HepG2 (cell line): Measurements from ENCODE around the gene PNRC1. TPM values are rescaled to one million over a fixed set of nuclear protein-coding genes. Genes with fewer than 3 reads are reported as not detected.

ENCODE experiments used
- ATAC-seq: fragments of 200-7000 bp; cut with Tn5 transposase; 3 replicates; pipeline ENCODE4 v1.9.1; 2020; ENCODE audit warnings: mild to moderate bottlenecking, moderate library complexity
- BruUV-seq: library from RNA; stranded (reverse); fragments of 400-500 nt; replicated peaks from 2 replicates; lab custom pipeline; 2021; lab: Mats Ljungman, UMichigan
- CTCF ChIA-PET: fragments of 300-600 bp; formaldehyde crosslinking; extraction: SDS; loops from one replicate; lab custom pipeline; 2021; ENCODE audit warnings: low total read pairs, inconsistent platforms, low intra/inter-chr PET ratio; lab: Yijun Ruan, JAX
- POLR2A ChIA-PET: fragments of 350-600 bp; sonication (Branson Sonifier 250); formaldehyde crosslinking; loops from one replicate; lab custom pipeline; 2020; ENCODE audit warnings: antibody characterized with exemption, inconsistent platforms; lab: Yijun Ruan, JAX
- DNase-seq: peaks from one replicate; pipeline ENCODE4 v3.0.0-alpha.2; 2015; ENCODE audit warnings: low spot score
- FAIRE-seq: peaks from 3 replicates; lab custom pipeline; 2011; peaks lifted over from hg19 to GRCh38; lab: Jason Lieb, UNC
- H2AFZ ChIP-seq: one replicate; pipeline ENCODE4 v1.6.1; 2011; ENCODE audit warnings: low read length, inconsistent platforms
- H3K27ac ChIP-seq: fragments of 300-600 bp; 3 replicates; pipeline ENCODE4 v1.8.0; 2011; ENCODE audit warnings: mixed run types, mild to moderate bottlenecking, mixed read lengths, low read length, inconsistent platforms; ENCODE audit not compliant: insufficient read depth; ENCODE audit errors: extremely low read length
- H3K27me3 ChIP-seq, 2 experiments: fragments of 200-600 bp in 1 of 2; 2 replicates in 1 of 2; 3 replicates in 1 of 2; pipeline versions ENCODE4 v1.6.0 to v1.8.0; 2011; ENCODE audit warnings: low read length in 2 of 2, mild to moderate bottlenecking in 2 of 2, moderate library complexity in 2 of 2, inconsistent platforms in 1 of 2; ENCODE audit not compliant: insufficient read depth in 2 of 2, control insufficient read depth in 1 of 2
- H3K36me3 ChIP-seq, 2 experiments: fragments of 200-600 bp in 1 of 2; replicated peaks in 1 of 2; 2 replicates in 1 of 2; 3 replicates in 1 of 2; pipeline versions ENCODE4 v1.5.1 to v1.8.0; 2011; ENCODE audit warnings: low read length in 2 of 2, inconsistent platforms in 1 of 2; ENCODE audit not compliant: insufficient read depth in 2 of 2, control insufficient read depth in 1 of 2
- H3K4me1 ChIP-seq: 2 replicates; pipeline ENCODE4 v1.5.1; 2012; ENCODE audit warnings: low read length, inconsistent platforms; ENCODE audit not compliant: insufficient read depth
- H3K4me2 ChIP-seq: 2 replicates; pipeline ENCODE4 v1.6.0; 2011; ENCODE audit warnings: low read depth, low read length, inconsistent platforms
- H3K4me3 ChIP-seq, 3 experiments: fragments of 200-600 bp in 1 of 3; sonication (generic), shearing (Covaris generic) in 1 of 3; replicated peaks in 1 of 3; 2 replicates each; pipeline ENCODE4 v1.5.1; 2011 to 2016; ENCODE audit warnings: low read length in 3 of 3, inconsistent platforms in 2 of 3, low read depth in 2 of 3, mild to moderate bottlenecking in 2 of 3, control low read depth in 1 of 3, mixed read lengths in 1 of 3; ENCODE audit not compliant: insufficient read depth in 1 of 3
- H3K79me2 ChIP-seq: one replicate; pipeline ENCODE4 v1.6.1; 2011; ENCODE audit warnings: low read length, inconsistent platforms; ENCODE audit not compliant: insufficient read depth
- H3K9ac ChIP-seq: 2 replicates; pipeline ENCODE4 v1.6.0; 2011; ENCODE audit warnings: mild to moderate bottlenecking, low read depth, low read length, inconsistent platforms; ENCODE audit not compliant: insufficient read depth
- H3K9me3 ChIP-seq: 2 replicates; pipeline ENCODE4 v1.5.1; 2012; ENCODE audit warnings: mild to moderate bottlenecking, low read length
- H4K20me1 ChIP-seq: 2 replicates; pipeline ENCODE4 v1.6.0; 2011; ENCODE audit warnings: inconsistent platforms, mild to moderate bottlenecking, low read length, moderate library complexity; ENCODE audit not compliant: insufficient read depth
- ARID5B ChIP-seq: IDR thresholded peaks from 2 replicates; pipeline ENCODE4 v1.4.0; 2020; ENCODE audit warnings: mild to moderate bottlenecking, missing genetic modification reagents
- HOXA5 ChIP-seq: sonication (generic); formaldehyde crosslinking; IDR thresholded peaks from 2 replicates; pipeline ENCODE4 v1.4.0; 2020; ENCODE audit warnings: missing genetic modification reagents
- MLX ChIP-seq: IDR thresholded peaks from 2 replicates; pipeline ENCODE4 v1.6.1; 2016
- PHF5A ChIP-seq: IDR thresholded peaks from one replicate; pipeline ENCODE4 v1.6.1; 2018; ENCODE audit warnings: low read depth, missing genetic modification reagents; ENCODE audit not compliant: unreplicated experiment
- SMAD1 ChIP-seq: sonication (generic); formaldehyde crosslinking; IDR thresholded peaks from 2 replicates; pipeline ENCODE4 v1.4.0; 2020; ENCODE audit warnings: missing genetic modification reagents, low read depth, mild to moderate bottlenecking, borderline replicate concordance
- THAP11 ChIP-seq: IDR thresholded peaks from 2 replicates; pipeline ENCODE4 v1.6.1; 2016; ENCODE audit warnings: missing biosample characterization, missing genetic modification reagents
- ZGPAT ChIP-seq: IDR thresholded peaks from 2 replicates; pipeline ENCODE4 v1.6.1; 2016; ENCODE audit warnings: mild to moderate bottlenecking
- WGBS: methylation state at CpG from one replicate; pipeline ENCODE4 v1.1.6; 2017; ENCODE audit warnings: low lambda C conversion rate; 5-methylcytosine and 5-hydroxymethylcytosine counted together
- in situ Hi-C: cut with HindIII; loops from 2 replicates; pipeline ENCODE4 v1.10.0; 2017; ENCODE audit warnings: low pct_unique_long_range_greater_than_20kb; ENCODE audit not compliant: extremely low pct_ligation_motif_present
- intact Hi-C: fragments of 100-400 bp; cut with micrococcal nuclease; formaldehyde crosslinking; loops from one replicate; pipeline ENCODE4 v1.10.0; 2022; ENCODE audit not compliant: unreplicated experiment
- polyA plus RNA-seq, 8 experiments: library from polyadenylated mRNA; depleted of rRNA in 3 of 8; stranded (reverse) in 7 of 8; unstranded in 1 of 8; fragments of >200 nt; fragmentation: Illumina TruSeq in 4 of 8; extraction: Trizol in 4 of 8; gene quantifications; 2 replicates each; pipeline versions ENCODE4 v1.2.1 to v1.2.3, GENCODE V29; 2011 to 2016; ENCODE audit warnings: low read depth in 4 of 8, missing spikeins in 1 of 8, mixed read lengths in 1 of 8; ENCODE audit not compliant: insufficient read depth in 1 of 8
- total RNA-seq, 5 experiments: library from RNA; depleted of rRNA; stranded (reverse); fragments of >200 nt; fragmentation: Illumina TruSeq; extraction: Trizol; gene quantifications; 2 replicates each; pipeline ENCODE4 v1.2.3, GENCODE V29; 2016; ENCODE audit warnings: low read depth in 1 of 5

The PNRC1 gene
- total and polyA plus RNA-seq, 2 of the 13 experiments (the other 11 are each of a cell fraction or from before 2014, with no cell fraction given), result 17.6 to 36.0 TPM

GRCh38 chr6:89087881-89088280 is 7.3 kb downstream of the PNRC1 start:
- FAIRE-seq, result no peak
- in situ Hi-C loops, result loop anchor here (10.0 kb wide), 1 partner anchor 103 kb away; no protein-coding TSS in a partner anchor
- H3K4me2 ChIP-seq, result no peak overlapping the region
- no peak for TF ChIP-seq ZGPAT (CRISPR knock-in tag)
- no peak for TF ChIP-seq HOXA5 (CRISPR knock-in tag)
- TF ChIP-seq MLX (CRISPR knock-in tag), result no peak
- TF ChIP-seq PHF5A (CRISPR knock-in tag), result no peak
- TF ChIP-seq, all 625 proteins: peak for 0
- CTCF ChIA-PET, result no interaction called here
- intact Hi-C loops, result no loop called here
- peaks cover 50% of the 10 kb centered on the region for H3K4me1 ChIP-seq
- H3K36me3 ChIP-seq, result peaks cover 0 to 19% of the 10 kb centered on the region in 2 experiments; a peak in 3 of 5 replicates
- no peak for ATAC-seq
- no peak overlapping the region for H3K9ac ChIP-seq
- POLR2A ChIA-PET, result no interaction called here
- no peaks in the 10 kb centered on the region for H3K9me3 ChIP-seq
- H3K79me2 ChIP-seq, result peaks cover 21% of the 10 kb centered on the region
- no peak overlapping the region for H3K27ac ChIP-seq
- DNase-seq, result no peak
- no peak overlapping the region for H2AFZ ChIP-seq
- H3K4me3 ChIP-seq, result no peak overlapping the region
- BruUV-seq, result no TSS peak
- H3K27me3 ChIP-seq, result no peaks in the 10 kb centered on the region
- WGBS, result 88% methylated on average over 1 of the region's 1 CpG
- H4K20me1 ChIP-seq, result peaks cover 25% of the 10 kb centered on the region

- Histone ChIP-seq H3K27me3 (no peaks in the 10 kb centered on the region), H3K79me2 (no peaks in the 10 kb centered on the region), H3K9me3 (no peaks in the 10 kb centered on the region), H3K4me1 (peaks cover 7% of the 10 kb centered on the region), H4K20me1 (no peaks in the 10 kb centered on the region), H2AFZ (no peak overlapping the region), H3K36me3 (no peaks in the 10 kb centered on the region; a peak in 1 of 5 replicates), H3K4me2 (no peak overlapping the region), H3K27ac (no peak overlapping the region), H3K9ac (no peak overlapping the region), H3K4me3 (no peak overlapping the region)
- ATAC-seq (no peak), FAIRE-seq (no peak), DNase-seq (no peak)
- in situ Hi-C loops, result no loop called here
- BruUV-seq, result no TSS peak
- intact Hi-C loops, result no loop called here
- 93% methylated on average over 8 of the region's 8 CpGs for WGBS
- CTCF ChIA-PET, result no interaction called here
- POLR2A ChIA-PET, result no interaction called here
- TF ChIP-seq HOXA5 (CRISPR knock-in tag), result no peak
- no peak for TF ChIP-seq ARID5B
- no peak for TF ChIP-seq SMAD1 (CRISPR knock-in tag)
- TF ChIP-seq THAP11 (CRISPR knock-in tag), result no peak
These were observed 17.9 kb downstream of the PNRC1 start for GRCh38 chr6:89098461-89098860.
